ENCODE measurements around the gene C19orf81. TPM values are rescaled to one million over a fixed set of nuclear protein-coding genes. Genes with fewer than 3 reads are reported as not detected.

C19orf81 gene
- total RNA-seq, 4 donors from 2014 or later, result 1.1 TPM; not detected in 3

DNA sequence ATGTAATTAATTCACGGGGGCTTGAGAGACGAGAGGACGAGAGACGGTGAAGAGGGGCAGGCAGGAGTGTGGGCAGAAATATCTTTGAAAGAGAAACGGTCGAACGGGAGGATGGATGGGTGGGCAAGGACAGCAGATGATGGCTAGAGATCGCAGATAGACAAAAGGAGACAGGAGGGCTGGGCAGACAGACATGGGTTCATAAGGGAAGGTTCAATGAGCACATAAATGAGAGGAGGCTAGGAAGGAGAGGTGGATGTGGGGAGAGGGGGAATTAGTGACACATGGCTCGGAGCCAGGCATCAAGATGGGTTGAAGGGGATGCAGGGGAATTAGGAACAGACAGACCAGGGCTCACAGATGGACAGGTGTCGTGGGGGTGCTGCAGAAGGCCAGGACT is 10.6 kb upstream of the C19orf81 start:
- no peak for TF ChIP-seq EP300 (IDR thresholded peaks at IDR 0.05)
- TF ChIP-seq, protein P1, sequence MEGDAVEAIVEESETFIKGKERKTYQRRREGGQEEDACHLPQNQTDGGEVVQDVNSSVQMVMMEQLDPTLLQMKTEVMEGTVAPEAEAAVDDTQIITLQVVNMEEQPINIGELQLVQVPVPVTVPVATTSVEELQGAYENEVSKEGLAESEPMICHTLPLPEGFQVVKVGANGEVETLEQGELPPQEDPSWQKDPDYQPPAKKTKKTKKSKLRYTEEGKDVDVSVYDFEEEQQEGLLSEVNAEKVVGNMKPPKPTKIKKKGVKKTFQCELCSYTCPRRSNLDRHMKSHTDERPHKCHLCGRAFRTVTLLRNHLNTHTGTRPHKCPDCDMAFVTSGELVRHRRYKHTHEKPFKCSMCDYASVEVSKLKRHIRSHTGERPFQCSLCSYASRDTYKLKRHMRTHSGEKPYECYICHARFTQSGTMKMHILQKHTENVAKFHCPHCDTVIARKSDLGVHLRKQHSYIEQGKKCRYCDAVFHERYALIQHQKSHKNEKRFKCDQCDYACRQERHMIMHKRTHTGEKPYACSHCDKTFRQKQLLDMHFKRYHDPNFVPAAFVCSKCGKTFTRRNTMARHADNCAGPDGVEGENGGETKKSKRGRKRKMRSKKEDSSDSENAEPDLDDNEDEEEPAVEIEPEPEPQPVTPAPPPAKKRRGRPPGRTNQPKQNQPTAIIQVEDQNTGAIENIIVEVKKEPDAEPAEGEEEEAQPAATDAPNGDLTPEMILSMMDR (IDR thresholded peaks at IDR 0.05), result no peak
- no peak for TF ChIP-seq POLR2AphosphoS5 (IDR thresholded peaks at IDR 0.05)
- no peak for TF ChIP-seq POLR2A (IDR thresholded peaks at IDR 0.05; ENCODE audit: low read depth)
- Histone ChIP-seq H3K27ac (replicated peaks in 1 of 4) (no peak overlapping the region), H3K4me3 (peak overlapping the region in 2 of 4 donors; percentile 60 to 68), H3K4me1 (peaks cover 0 to 15% (median 13%) of the 10 kb centered on the region in 4 donors), H3K9me3 (peaks cover 0 to 23% (median 21%) of the 10 kb centered on the region in 4 donors), H3K36me3 (no peaks in the 10 kb centered on the region), H3K27me3 (peaks cover 0 to 83% (median 16%) of the 10 kb centered on the region in 4 donors)
- intact Hi-C loops (cut with DNase I), result no loop called here
- no peak for DNase-seq (ENCODE audit: extremely low spot score)
- 43% methylated on average over 10 of the region's 10 CpGs for whole genome bisulfite sequencing

DNA sequence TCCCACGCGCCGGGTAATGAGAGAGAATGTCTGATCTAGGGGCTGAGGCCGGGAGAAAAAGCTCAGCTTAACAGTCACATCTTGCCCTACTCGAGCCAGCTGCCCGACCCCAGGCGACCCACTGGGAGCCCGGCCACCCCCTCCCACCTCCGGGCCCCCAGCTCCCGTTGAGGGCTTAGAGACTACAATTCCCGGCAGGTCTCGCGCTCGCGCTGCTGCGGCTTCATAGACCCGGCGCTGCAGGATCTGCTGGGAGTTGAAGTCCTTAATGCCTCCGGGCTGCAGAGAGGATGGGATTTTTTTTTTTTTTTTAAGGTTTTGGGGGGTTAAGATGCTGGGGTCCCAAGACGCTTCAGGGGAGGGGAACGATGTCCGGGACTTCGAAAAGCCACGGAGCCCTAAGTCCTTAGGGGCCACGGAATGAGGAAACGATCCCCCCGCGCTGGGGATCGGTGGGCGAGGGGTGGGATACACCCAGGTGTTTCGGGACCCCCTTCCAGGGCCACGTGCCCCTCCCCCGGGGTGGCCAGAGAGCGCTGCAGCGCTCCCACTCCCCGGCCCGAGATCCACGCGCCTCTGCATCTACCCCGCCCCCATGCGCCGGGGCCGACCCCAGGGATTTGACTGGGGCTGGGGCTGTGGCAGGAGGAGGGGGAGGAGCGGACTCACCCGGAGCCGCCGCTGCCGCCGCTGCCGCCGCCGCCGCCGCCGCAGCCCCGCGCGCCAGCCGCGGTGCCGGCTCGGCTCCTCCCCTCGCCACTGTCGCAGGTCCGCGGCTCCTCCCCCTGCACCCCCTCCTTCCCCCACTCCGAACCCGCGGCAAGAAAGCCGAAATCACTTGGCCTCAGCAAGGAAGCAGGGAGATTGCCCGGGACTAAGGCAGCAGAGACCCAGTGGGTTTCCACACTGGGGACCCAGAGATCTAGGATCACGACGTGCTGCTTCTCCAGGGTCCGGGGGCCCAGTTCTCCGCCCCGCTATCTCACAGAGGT is 9.8 kb upstream of the C19orf81 start, which contains the start of gene SYT3:
SYT3 (minus strand) TSS at position 761 of the 992 bp plus-strand sequence. CDS start 2,470 bp downstream, outside the sequence.
- no peak within 1 kb of the TSS for H3K27ac ChIP-seq (replicated peaks in 1 of 4)
- WGBS, result under 1% methylated on average over 35 of the region's 76 CpGs
- H3K4me1 ChIP-seq, result peaks cover 0 to 15% (median 13%) of the 10 kb centered on the region in 4 donors
- peaks cover 0 to 89% (median 16%) of the 10 kb centered on the region in 4 donors for H3K27me3 ChIP-seq
- H3K9me3 ChIP-seq, result peaks cover 0 to 15% (median 13%) of the 10 kb centered on the region in 4 donors
- H3K4me3 ChIP-seq, result peak within 1 kb of the TSS; percentile 51 to 68 (median 59)
- no peak for DNase-seq (ENCODE audit: extremely low spot score)
- intact Hi-C loops (cut with DNase I), result no loop called here
- no peak for TF ChIP-seq EP300 (IDR thresholded peaks at IDR 0.05)
- no peak for TF ChIP-seq POLR2AphosphoS5 (IDR thresholded peaks at IDR 0.05)
- no peak for TF ChIP-seq POLR2A (IDR thresholded peaks at IDR 0.05; ENCODE audit: low read depth)
- H3K36me3 ChIP-seq, result no peaks in the 10 kb centered on the region

DNA sequence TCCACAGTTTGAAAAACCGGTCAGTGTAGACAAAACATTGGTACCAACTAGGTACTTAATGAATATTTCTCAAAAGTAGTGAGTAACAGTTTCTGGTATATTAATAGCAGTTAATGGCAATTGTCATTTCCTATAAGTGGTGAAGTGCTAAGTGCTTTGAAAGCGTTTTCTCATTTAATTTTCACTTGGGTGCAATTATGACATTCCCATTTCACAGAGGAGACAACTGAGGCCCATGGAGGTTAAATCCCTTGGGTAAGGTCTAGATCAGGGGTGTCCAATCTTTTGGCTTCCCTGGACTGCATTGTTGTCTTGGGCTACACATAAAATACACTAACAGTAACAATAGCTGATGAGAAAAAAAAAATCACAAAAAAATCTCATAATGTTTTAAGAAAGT is 8.9 kb upstream of the C19orf81 start:
- H3K27ac ChIP-seq (replicated peaks in 1 of 4), result no peak overlapping the region
- no peak for TF ChIP-seq POLR2AphosphoS5 (IDR thresholded peaks at IDR 0.05)
- TF ChIP-seq POLR2A (IDR thresholded peaks at IDR 0.05; ENCODE audit: low read depth), result no peak
- TF ChIP-seq, protein P1 (IDR thresholded peaks at IDR 0.05), result no peak
- TF ChIP-seq EP300 (IDR thresholded peaks at IDR 0.05), result no peak
- peaks cover 0 to 6% (median 3%) of the 10 kb centered on the region in 4 donors for H3K9me3 ChIP-seq
- 73% methylated on average over 2 of the region's 2 CpGs for WGBS
- no peaks in the 10 kb centered on the region for H3K36me3 ChIP-seq
- no peak for DNase-seq (ENCODE audit: extremely low spot score)
- H3K4me3 ChIP-seq, result no peak overlapping the region
- intact Hi-C loops (cut with DNase I), result no loop called here
- peaks cover 0 to 15% (median 13%) of the 10 kb centered on the region in 4 donors for H3K4me1 ChIP-seq
- H3K27me3 ChIP-seq, result peaks cover 0 to 94% (median 16%) of the 10 kb centered on the region in 4 donors

DNA sequence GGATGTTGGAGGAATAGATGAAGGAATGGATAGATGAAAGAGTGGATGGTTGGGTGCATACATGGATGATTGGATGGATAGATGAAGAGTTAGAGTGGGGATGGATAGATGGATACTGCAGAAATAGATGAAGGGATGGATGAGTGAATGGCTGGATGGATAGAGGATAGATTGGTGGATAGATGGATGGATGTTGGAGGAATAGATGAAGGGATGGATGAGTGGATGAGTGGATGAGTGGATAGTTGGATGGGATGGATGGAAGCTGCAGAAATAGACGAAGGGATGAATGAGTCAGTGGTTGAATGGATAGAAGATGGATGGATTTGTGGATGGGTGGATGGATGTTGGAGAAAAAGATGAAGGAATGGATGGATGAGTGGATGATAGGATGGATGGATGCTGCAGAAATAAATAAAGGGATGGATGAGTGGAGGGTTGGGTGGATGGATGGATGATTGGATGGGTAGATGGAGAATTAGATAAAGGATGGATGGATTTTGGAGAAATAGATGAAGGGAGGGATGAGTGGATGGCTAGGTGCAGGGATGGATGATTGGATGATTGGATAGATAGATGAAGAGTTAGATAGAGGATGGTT is 4.8 kb upstream of the C19orf81 start:
- Histone ChIP-seq H3K4me3 (no peak overlapping the region), H3K4me1 (peaks cover 0 to 8% (median 6%) of the 10 kb centered on the region in 4 donors), H3K9me3 (peaks cover 0 to 5% (median 0%) of the 10 kb centered on the region in 4 donors), H3K27me3 (peaks cover 0 to 93% (median under 1%) of the 10 kb centered on the region in 4 donors), H3K36me3 (no peaks in the 10 kb centered on the region), H3K27ac (replicated peaks in 1 of 4) (no peak overlapping the region)
- intact Hi-C loops (cut with DNase I), result no loop called here
- no peak for DNase-seq (ENCODE audit: extremely low spot score)
- 61% methylated on average over 1 of the region's 1 CpG for WGBS
- TF ChIP-seq POLR2AphosphoS5 (IDR thresholded peaks at IDR 0.05) (no peak), EP300 (IDR thresholded peaks at IDR 0.05) (no peak), POLR2A (IDR thresholded peaks at IDR 0.05; ENCODE audit: low read depth) (no peak)
- TF ChIP-seq, protein P1 (IDR thresholded peaks at IDR 0.05), result no peak

Data from esophagus muscularis mucosa (tissue), 4 donors.